ENCODE data around the gene ANKRD34A. TPM values are rescaled to one million over a fixed set of nuclear protein-coding genes. Genes with fewer than 3 reads are reported as not detected.

The ANKRD34A gene
- polyA plus RNA-seq, 1 donor, result 0.79 TPM

GRCh38 chr1:145990249-145990855, 26.0 kb upstream of the ANKRD34A start:
- peak in 1 of 2 donors; percentile 61 for DNase-seq
- H3K4me1 ChIP-seq (ENCODE audit: control insufficient read depth, insufficient read depth, low read length), result peaks cover 13% of the 10 kb centered on the region
- peak overlapping the region; percentile 11 for H3K27ac ChIP-seq (ENCODE audit: low read length)
- WGBS (ENCODE audit: insufficient coverage, low lambda C conversion rate), result 33% methylated on average over 1 of the region's 7 CpGs
- peaks cover 33% of the 10 kb centered on the region for H3K36me3 ChIP-seq (ENCODE audit: control insufficient read depth, insufficient read depth, low read length)
- no peaks in the 10 kb centered on the region for H3K27me3 ChIP-seq (ENCODE audit: control insufficient read depth, insufficient read depth, low read length)
- H3K4me3 ChIP-seq (ENCODE audit: low read length), result no peak overlapping the region
- no peaks in the 10 kb centered on the region for H3K9me3 ChIP-seq (ENCODE audit: control insufficient read depth, low read depth, low read length)

- Histone ChIP-seq H3K36me3 (ENCODE audit: control insufficient read depth, insufficient read depth, low read length) (peaks cover 19% of the 10 kb centered on the region), H3K9me3 (ENCODE audit: control insufficient read depth, low read depth, low read length) (no peaks in the 10 kb centered on the region), H3K27ac (ENCODE audit: low read length) (no peak overlapping the region), H3K27me3 (ENCODE audit: control insufficient read depth, insufficient read depth, low read length) (no peaks in the 10 kb centered on the region), H3K4me3 (ENCODE audit: low read length) (no peak overlapping the region), H3K4me1 (ENCODE audit: control insufficient read depth, insufficient read depth, low read length) (peaks cover 13% of the 10 kb centered on the region)
- no CpG with 5 or more reads among the region's 5 CpGs for WGBS (ENCODE audit: insufficient coverage, low lambda C conversion rate)
- DNase-seq, result no peak
Observed at GRCh38 chr1:145988773-145989172, 24.4 kb upstream of the ANKRD34A start.

- H3K4me1 ChIP-seq (ENCODE audit: control insufficient read depth, insufficient read depth, low read length), result peaks cover 6% of the 10 kb centered on the region
- H3K4me3 ChIP-seq (ENCODE audit: low read length), result no peak overlapping the region
- no peaks in the 10 kb centered on the region for H3K27me3 ChIP-seq (ENCODE audit: control insufficient read depth, insufficient read depth, low read length)
- peaks cover 10% of the 10 kb centered on the region for H3K36me3 ChIP-seq (ENCODE audit: control insufficient read depth, insufficient read depth, low read length)
- DNase-seq, result no peak
- no CpG with 5 or more reads among the region's 1 CpG for WGBS (ENCODE audit: insufficient coverage, low lambda C conversion rate)
- no peak overlapping the region for H3K27ac ChIP-seq (ENCODE audit: low read length)
- no peaks in the 10 kb centered on the region for H3K9me3 ChIP-seq (ENCODE audit: control insufficient read depth, low read depth, low read length)
Observed at GRCh38 chr1:145987926-145988325, 23.6 kb upstream of the ANKRD34A start.

DNA sequence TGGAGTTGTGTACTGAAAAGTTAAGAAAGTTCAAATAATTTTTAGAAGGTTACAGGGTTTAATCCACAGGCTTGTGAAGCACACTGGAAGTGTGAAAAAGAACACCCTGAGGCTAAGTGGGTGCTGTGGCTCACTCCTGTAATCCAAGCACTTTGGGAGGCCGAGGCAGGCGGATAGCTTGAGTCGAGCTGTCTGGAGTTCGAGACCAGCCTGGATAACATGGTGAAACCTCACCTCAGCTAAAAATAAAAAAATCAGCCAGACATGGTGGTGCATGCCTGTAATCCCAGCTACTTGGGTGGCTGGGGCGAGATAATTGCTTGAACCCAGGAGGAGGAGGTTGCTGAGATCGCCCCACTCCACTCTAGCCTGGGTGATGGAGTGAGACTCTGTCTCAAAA, 22.2 kb upstream of the ANKRD34A start:
- 100% methylated on average over 1 of the region's 6 CpGs for WGBS (ENCODE audit: insufficient coverage, low lambda C conversion rate)
- no peak overlapping the region for H3K4me3 ChIP-seq (ENCODE audit: low read length)
- no peaks in the 10 kb centered on the region for H3K36me3 ChIP-seq (ENCODE audit: control insufficient read depth, insufficient read depth, low read length)
- no peaks in the 10 kb centered on the region for H3K9me3 ChIP-seq (ENCODE audit: control insufficient read depth, low read depth, low read length)
- no peaks in the 10 kb centered on the region for H3K4me1 ChIP-seq (ENCODE audit: control insufficient read depth, insufficient read depth, low read length)
- H3K27ac ChIP-seq (ENCODE audit: low read length), result no peak overlapping the region
- H3K27me3 ChIP-seq (ENCODE audit: control insufficient read depth, insufficient read depth, low read length), result no peaks in the 10 kb centered on the region
- DNase-seq, result no peak

- Histone ChIP-seq H3K4me1 (ENCODE audit: control insufficient read depth, insufficient read depth, low read length) (peaks cover under 1% of the 10 kb centered on the region), H3K27ac (ENCODE audit: low read length) (peak overlapping the region; percentile 23), H3K9me3 (ENCODE audit: control insufficient read depth, low read depth, low read length) (no peaks in the 10 kb centered on the region), H3K27me3 (ENCODE audit: control insufficient read depth, insufficient read depth, low read length) (no peaks in the 10 kb centered on the region), H3K36me3 (ENCODE audit: control insufficient read depth, insufficient read depth, low read length) (no peaks in the 10 kb centered on the region), H3K4me3 (ENCODE audit: low read length) (no peak overlapping the region)
- WGBS (ENCODE audit: insufficient coverage, low lambda C conversion rate), result 67% methylated on average over 1 of the region's 15 CpGs
- DNase-seq, result no peak
Observed at GRCh38 chr1:145985502-145986439, 21.4 kb upstream of the ANKRD34A start.

DNA sequence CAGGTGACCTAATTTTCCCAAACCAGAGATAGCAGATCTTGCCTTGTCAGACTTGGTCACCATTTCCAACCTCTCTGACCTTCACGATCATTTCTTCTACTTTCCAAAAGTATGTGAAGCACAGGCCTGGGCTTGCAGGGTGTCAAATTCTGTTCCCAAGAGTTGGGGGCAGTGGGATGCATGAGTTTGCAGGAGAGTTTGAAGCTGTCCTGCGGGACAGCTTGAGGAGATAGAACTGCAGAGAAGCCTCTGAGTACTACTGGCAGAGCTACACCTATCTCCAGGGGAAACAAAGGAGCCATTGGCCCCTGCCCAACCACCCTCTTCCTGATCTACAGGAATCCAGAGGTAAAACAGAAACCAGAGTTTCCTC, 20.7 kb upstream of the ANKRD34A start:
- no CpG with 5 or more reads among the region's 2 CpGs for WGBS (ENCODE audit: insufficient coverage, low lambda C conversion rate)
- Histone ChIP-seq H3K4me1 (ENCODE audit: control insufficient read depth, insufficient read depth, low read length) (peaks cover 6% of the 10 kb centered on the region), H3K36me3 (ENCODE audit: control insufficient read depth, insufficient read depth, low read length) (no peaks in the 10 kb centered on the region), H3K9me3 (ENCODE audit: control insufficient read depth, low read depth, low read length) (no peaks in the 10 kb centered on the region), H3K27me3 (ENCODE audit: control insufficient read depth, insufficient read depth, low read length) (no peaks in the 10 kb centered on the region), H3K4me3 (ENCODE audit: low read length) (no peak overlapping the region), H3K27ac (ENCODE audit: low read length) (no peak overlapping the region)
- DNase-seq, result no peak

DNA sequence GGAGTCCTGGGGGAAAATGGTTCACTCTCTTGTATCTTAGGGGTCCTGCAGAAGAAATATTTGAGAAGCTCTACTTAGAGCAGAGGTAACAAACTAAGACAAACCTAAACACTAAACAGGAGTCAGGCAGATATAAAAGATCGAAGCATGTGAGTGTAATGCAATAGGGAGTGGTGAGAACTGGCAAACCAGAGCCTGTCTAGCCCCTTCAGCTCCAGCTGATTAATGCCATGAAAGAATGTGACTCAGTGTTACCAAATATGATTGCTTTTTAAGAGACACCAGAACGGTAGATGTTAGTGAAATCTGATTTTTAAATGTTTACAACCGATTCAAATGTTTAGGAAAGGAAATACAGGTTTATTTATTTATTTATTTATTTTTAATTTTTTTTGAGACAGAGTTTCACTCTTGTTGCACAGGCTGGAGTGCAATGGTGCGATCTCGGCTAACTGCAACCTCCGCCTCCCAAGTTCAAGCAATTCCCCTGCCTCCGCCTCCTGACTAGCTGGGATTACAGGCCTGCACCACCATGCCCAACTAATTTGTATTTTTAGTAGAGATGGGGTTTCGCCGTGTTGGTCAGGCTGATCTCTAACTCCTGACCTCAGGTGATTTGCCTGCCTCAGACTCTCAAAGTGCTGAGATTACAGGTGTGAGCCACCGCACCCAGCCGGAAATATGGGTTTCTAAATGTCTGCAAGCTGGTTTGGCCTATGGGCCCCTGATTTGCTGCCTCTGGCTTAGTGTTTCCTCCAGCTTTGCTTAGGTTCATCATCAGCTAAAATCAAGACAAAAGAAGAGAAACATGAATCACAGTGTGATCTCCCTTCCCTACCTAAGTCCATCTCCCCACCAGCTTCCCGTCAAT, 19.8 kb upstream of the ANKRD34A start:
- Histone ChIP-seq H3K9me3 (ENCODE audit: control insufficient read depth, low read depth, low read length) (no peaks in the 10 kb centered on the region), H3K4me3 (ENCODE audit: low read length) (no peak overlapping the region), H3K27ac (ENCODE audit: low read length) (no peak overlapping the region), H3K4me1 (ENCODE audit: control insufficient read depth, insufficient read depth, low read length) (peaks cover 14% of the 10 kb centered on the region), H3K36me3 (ENCODE audit: control insufficient read depth, insufficient read depth, low read length) (no peaks in the 10 kb centered on the region), H3K27me3 (ENCODE audit: control insufficient read depth, insufficient read depth, low read length) (no peaks in the 10 kb centered on the region)
- DNase-seq, result no peak
- 100% methylated on average over 2 of the region's 12 CpGs for WGBS (ENCODE audit: insufficient coverage, low lambda C conversion rate)

DNA sequence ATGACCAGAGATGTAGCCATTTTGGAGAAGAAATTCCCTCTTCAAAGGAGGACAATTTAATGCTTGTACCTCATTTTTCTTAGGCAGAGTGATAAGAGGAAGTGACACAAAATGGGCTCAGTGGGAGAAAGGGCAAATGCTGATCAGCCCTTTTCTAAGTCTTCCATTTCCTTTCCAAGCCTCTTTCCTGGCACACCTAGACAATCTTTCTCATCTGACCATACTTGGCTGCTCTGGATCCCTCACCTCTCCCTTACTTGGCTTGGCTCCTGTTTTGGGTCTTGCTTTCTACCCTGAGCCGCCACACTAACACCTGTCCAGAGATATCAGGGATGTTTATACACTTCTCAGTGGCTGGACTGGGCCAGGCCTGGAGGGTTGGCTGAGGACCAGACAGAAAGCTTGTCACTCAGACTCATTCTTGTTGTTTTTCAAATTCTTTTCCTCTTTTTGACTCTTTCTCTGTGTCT, 18.9 kb upstream of the ANKRD34A start:
- Histone ChIP-seq H3K9me3 (ENCODE audit: control insufficient read depth, low read depth, low read length) (no peaks in the 10 kb centered on the region), H3K36me3 (ENCODE audit: control insufficient read depth, insufficient read depth, low read length) (no peaks in the 10 kb centered on the region), H3K4me3 (ENCODE audit: low read length) (no peak overlapping the region), H3K4me1 (ENCODE audit: control insufficient read depth, insufficient read depth, low read length) (peaks cover 23% of the 10 kb centered on the region), H3K27me3 (ENCODE audit: control insufficient read depth, insufficient read depth, low read length) (no peaks in the 10 kb centered on the region), H3K27ac (ENCODE audit: low read length) (no peak overlapping the region)
- WGBS (ENCODE audit: insufficient coverage, low lambda C conversion rate), result no CpG with 5 or more reads among the region's 1 CpG
- DNase-seq, result no peak

DNA sequence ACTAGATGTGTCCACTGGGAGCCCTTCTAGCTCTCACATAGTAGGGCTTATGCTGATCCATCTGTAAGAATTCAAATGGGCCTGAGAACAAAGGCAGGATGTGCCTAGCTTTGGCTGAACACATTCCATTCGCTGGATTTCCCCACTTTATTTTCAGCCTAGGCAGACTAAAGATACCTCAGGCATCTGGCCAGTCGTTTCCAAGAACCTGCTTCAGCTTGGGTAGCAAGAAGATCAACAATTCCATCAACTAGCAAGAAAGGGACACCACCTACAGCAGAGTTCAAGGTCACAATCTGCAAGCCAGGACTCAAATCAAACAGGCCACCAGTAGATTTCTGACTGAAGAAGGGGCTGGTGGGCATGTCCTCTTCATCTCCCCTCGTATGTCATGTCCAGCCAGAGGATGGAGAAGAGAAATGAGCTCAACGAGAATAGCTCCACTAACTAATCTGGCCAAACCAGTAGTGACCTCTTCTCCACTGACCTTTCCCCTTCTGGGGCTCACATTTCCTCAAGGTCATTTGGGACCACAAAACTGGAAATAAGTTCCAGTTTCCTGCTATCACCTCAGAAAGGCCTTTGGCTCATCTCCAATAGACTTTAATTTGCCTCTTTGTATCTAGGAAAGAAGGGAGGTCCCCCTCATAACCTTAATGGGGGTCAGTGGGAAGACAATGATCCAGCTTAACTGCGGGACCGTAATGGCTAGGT, 17.8 kb upstream of the ANKRD34A start:
- H3K4me3 ChIP-seq (ENCODE audit: low read length), result no peak overlapping the region
- no peaks in the 10 kb centered on the region for H3K27me3 ChIP-seq (ENCODE audit: control insufficient read depth, insufficient read depth, low read length)
- no peaks in the 10 kb centered on the region for H3K9me3 ChIP-seq (ENCODE audit: control insufficient read depth, low read depth, low read length)
- no peaks in the 10 kb centered on the region for H3K36me3 ChIP-seq (ENCODE audit: control insufficient read depth, insufficient read depth, low read length)
- DNase-seq, result no peak
- H3K27ac ChIP-seq (ENCODE audit: low read length), result no peak overlapping the region
- no CpG with 5 or more reads among the region's 6 CpGs for WGBS (ENCODE audit: insufficient coverage, low lambda C conversion rate)
- H3K4me1 ChIP-seq (ENCODE audit: control insufficient read depth, insufficient read depth, low read length), result peaks cover 31% of the 10 kb centered on the region

Measured in large intestine (tissue), 3 donors.